Chondrocyte (in vitro differentiated cells): ENCODE measurements around the gene C22orf42. TPM values are rescaled to one million over a fixed set of nuclear protein-coding genes. Genes with fewer than 3 reads are reported as not detected.

Experiments
- DNase-seq: peaks from one replicate; pipeline ENCODE4 v3.0.0; 2021; ENCODE audit warnings: mixed read lengths, low spot score
- H3K27ac Mint-ChIP-seq: one replicate; pipeline ENCODE4 v1.8.0; 2021; ENCODE audit warnings: mild to moderate bottlenecking, moderate library complexity, mixed read lengths; ENCODE audit not compliant: unreplicated experiment
- H3K27me3 Mint-ChIP-seq: 2 replicates; pipeline ENCODE4 v1.8.0; 2021; ENCODE audit warnings: low read depth, mixed read lengths
- H3K36me3 Mint-ChIP-seq: 2 replicates; pipeline ENCODE4 v1.8.0; 2021; ENCODE audit warnings: low read depth, mixed read lengths
- H3K4me1 Mint-ChIP-seq: 2 replicates; pipeline ENCODE4 v1.8.0; 2021; ENCODE audit warnings: low read depth, mild to moderate bottlenecking, mixed read lengths
- H3K4me3 Mint-ChIP-seq: one replicate; pipeline ENCODE4 v1.8.0; 2021; ENCODE audit warnings: mild to moderate bottlenecking, moderate library complexity, mixed read lengths; ENCODE audit not compliant: unreplicated experiment
- H3K9me3 Mint-ChIP-seq: 2 replicates; pipeline ENCODE4 v1.8.0; 2021; ENCODE audit warnings: low read depth, mixed read lengths
- CTCF ChIP-seq: fragments of 200-600 bp; sonication (generic); IDR thresholded peaks from 2 replicates; pipeline ENCODE4 v1.5.0; 2021; ENCODE audit warnings: antibody characterized with exemption, mild to moderate bottlenecking, moderate library complexity
- long read RNA-seq: library from polyadenylated mRNA; stranded (forward); transcript quantifications from one replicate; pipeline ENCODE4 v2.0.0, GENCODE V29; 2021
- total RNA-seq: library from RNA; stranded (reverse); gene quantifications from 3 replicates; pipeline ENCODE4 v1.2.1, GENCODE V29; 2021

The C22orf42 gene
- total RNA-seq, result not detected in 3 replicates
- long read RNA-seq, result 0 reads

- H3K27ac Mint-ChIP-seq, result no peak within 1 kb of the TSS
- H3K4me1 Mint-ChIP-seq, result no peaks in the 10 kb centered on the region
- TF ChIP-seq CTCF, result no peak
- H3K9me3 Mint-ChIP-seq, result no peaks in the 10 kb centered on the region
- no peak within 1 kb of the TSS for H3K4me3 Mint-ChIP-seq
- H3K27me3 Mint-ChIP-seq, result peaks cover 31% of the 10 kb centered on the region
- H3K36me3 Mint-ChIP-seq, result no peaks in the 10 kb centered on the region
- DNase-seq, result no peak
These were observed at the start of gene C22orf42 for GRCh38 chr22:32158712-32159533. C22orf42 (minus strand) TSS chr22:32159303; CDS start chr22:32159215, 88 bp downstream.

GRCh38 chr22:32208681-32209080 is 49.6 kb upstream of the C22orf42 start:
- no peaks in the 10 kb centered on the region for H3K9me3 Mint-ChIP-seq
- H3K4me3 Mint-ChIP-seq, result no peak overlapping the region
- H3K36me3 Mint-ChIP-seq, result no peaks in the 10 kb centered on the region
- no peak for TF ChIP-seq CTCF
- H3K4me1 Mint-ChIP-seq, result peaks cover 14% of the 10 kb centered on the region
- H3K27ac Mint-ChIP-seq, result no peak overlapping the region
- no peak for DNase-seq
- H3K27me3 Mint-ChIP-seq, result no peaks in the 10 kb centered on the region

- TF ChIP-seq CTCF, result no peak
- Mint-ChIP-seq H3K4me1 (peaks cover 14% of the 10 kb centered on the region), H3K9me3 (no peaks in the 10 kb centered on the region), H3K27ac (no peak overlapping the region), H3K36me3 (no peaks in the 10 kb centered on the region), H3K4me3 (no peak overlapping the region), H3K27me3 (no peaks in the 10 kb centered on the region)
- no peak for DNase-seq
These were observed 48.9 kb upstream of the C22orf42 start for GRCh38 chr22:32207971-32208480.

GRCh38 chr22:32206774-32207758 is 48.0 kb upstream of the C22orf42 start:
- peaks cover 14% of the 10 kb centered on the region for H3K4me1 Mint-ChIP-seq
- no peak overlapping the region for H3K27ac Mint-ChIP-seq

More at GRCh38 chr22:32206774-32207758, 48.0 kb upstream of the C22orf42 start:
- Mint-ChIP-seq H3K36me3 (no peaks in the 10 kb centered on the region), H3K27me3 (peaks cover 3% of the 10 kb centered on the region), H3K9me3 (no peaks in the 10 kb centered on the region), H3K4me3 (no peak overlapping the region)
- TF ChIP-seq CTCF, result peak; percentile 69
- DNase-seq, result no peak
